ENCODE measurements around the gene WRAP53. TPM values are rescaled to one million over a fixed set of nuclear protein-coding genes. Genes with fewer than 3 reads are reported as not detected.

Gene WRAP53
- total and polyA plus RNA-seq, 7 donors = 3.6 to 16.3 (median 5.4) TPM

DNA sequence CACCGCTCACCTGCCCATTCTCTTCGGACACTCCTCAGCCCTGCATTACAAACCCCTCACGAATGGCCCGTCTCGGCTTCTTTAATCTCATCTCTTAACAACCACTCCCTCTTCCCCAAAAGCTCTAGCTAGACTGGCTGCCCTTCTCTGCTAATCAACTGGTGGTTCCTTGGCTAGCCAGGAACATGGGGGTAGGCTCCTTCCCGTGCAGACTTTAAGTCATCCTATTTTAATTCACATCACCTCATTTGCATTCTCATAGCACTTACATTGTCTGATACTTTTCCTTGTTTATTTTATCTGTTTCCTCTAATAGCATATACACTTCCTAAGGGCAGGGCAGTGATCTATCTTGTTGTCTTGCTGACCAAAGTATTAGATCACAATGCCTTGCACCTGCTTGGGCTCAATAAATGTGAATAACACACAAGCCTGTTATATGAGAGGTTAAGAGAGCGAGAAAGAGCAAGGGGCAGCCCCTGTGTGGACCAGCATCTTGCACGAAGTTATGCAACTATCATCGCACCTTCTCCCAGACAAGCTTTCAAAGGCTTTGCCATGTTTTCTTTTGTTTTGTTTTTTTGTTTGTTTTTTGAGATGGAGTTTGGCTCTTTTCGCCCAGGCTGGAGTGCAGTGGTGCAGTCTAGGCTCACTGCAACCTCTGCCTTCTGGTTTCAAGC lies 10.7 kb upstream of the WRAP53 start:
- TF ChIP-seq POLR2AphosphoS5 (IDR thresholded peaks at IDR 0.05) (no peak), POLR2A (IDR thresholded peaks at IDR 0.05) (no peak), EP300 (IDR thresholded peaks at IDR 0.05) (no peak)
- TF ChIP-seq, protein P1, sequence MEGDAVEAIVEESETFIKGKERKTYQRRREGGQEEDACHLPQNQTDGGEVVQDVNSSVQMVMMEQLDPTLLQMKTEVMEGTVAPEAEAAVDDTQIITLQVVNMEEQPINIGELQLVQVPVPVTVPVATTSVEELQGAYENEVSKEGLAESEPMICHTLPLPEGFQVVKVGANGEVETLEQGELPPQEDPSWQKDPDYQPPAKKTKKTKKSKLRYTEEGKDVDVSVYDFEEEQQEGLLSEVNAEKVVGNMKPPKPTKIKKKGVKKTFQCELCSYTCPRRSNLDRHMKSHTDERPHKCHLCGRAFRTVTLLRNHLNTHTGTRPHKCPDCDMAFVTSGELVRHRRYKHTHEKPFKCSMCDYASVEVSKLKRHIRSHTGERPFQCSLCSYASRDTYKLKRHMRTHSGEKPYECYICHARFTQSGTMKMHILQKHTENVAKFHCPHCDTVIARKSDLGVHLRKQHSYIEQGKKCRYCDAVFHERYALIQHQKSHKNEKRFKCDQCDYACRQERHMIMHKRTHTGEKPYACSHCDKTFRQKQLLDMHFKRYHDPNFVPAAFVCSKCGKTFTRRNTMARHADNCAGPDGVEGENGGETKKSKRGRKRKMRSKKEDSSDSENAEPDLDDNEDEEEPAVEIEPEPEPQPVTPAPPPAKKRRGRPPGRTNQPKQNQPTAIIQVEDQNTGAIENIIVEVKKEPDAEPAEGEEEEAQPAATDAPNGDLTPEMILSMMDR (IDR thresholded peaks at IDR 0.05) = no peak
- Histone ChIP-seq H3K27ac (no peak overlapping the region), H3K36me3 (peaks cover 20 to 36% (median 23%) of the 10 kb centered on the region in 4 donors), H3K9me3 (peaks cover 0 to 5% (median 0%) of the 10 kb centered on the region in 4 donors), H3K4me1 (no peaks in the 10 kb centered on the region), H3K4me3 (no peak overlapping the region), H3K27me3 (no peaks in the 10 kb centered on the region)
- 87 to 91% methylated on average over 10 of the region's 10 CpGs for WGBS, 2 donors
- DNase-seq = no peak
- intact Hi-C loops (cut with DNase I) = no loop called here

DNA sequence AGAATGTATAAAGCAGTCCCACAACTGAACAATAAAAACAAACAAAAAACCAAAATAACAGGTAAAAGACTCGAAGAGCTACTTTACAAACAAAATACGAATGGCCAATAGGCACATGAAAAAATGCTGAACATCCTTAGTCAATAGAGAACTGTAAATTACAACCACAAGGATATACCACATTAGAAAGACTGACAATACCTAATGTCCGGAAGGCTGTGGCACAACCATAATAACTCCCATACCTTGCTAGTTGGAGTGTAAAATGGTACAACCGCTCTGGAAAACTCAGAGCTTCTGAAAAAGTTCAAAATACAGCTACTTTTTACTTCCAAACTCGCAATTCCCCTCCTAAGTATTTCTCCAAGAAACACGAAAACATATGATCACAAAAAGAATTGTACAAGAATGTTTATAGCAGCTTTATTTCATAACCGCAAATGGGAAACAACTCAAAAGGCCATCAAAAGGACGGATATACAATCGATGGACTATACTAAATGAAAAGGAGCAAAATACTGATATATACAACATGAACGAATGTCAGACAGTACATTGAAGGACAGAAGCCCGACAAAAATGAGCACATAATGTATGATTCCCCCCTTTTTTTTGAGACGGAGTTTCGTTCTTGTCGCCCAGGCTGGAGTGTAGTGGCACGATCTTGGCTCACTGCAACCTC lies 3.3 kb upstream of the WRAP53 start:
- no peaks in the 10 kb centered on the region for H3K27me3 ChIP-seq
- peaks cover 0 to 28% (median 26%) of the 10 kb centered on the region in 4 donors for H3K4me1 ChIP-seq
- no peaks in the 10 kb centered on the region for H3K36me3 ChIP-seq
- H3K4me3 ChIP-seq = peak overlapping the region; percentile 75 to 92 (median 82)
- intact Hi-C loops (cut with DNase I) = loop anchor here (5.0 to 10.0 kb wide), 2 partner anchors 33 to 170 kb away; partner anchors contain the start of gene ATP1B2
- no peaks in the 10 kb centered on the region for H3K9me3 ChIP-seq
- peak overlapping the region; percentile 90 to 97 (median 96) for H3K27ac ChIP-seq
- 18 to 51% methylated on average over 15 of the region's 15 CpGs for WGBS, 2 donors
- DNase-seq = no peak
- TF ChIP-seq POLR2AphosphoS5 (IDR thresholded peaks at IDR 0.05) (no peak), POLR2A (IDR thresholded peaks at IDR 0.05) (no peak), EP300 (IDR thresholded peaks at IDR 0.05) (no peak)
- TF ChIP-seq, protein P1 (IDR thresholded peaks at IDR 0.05) = no peak

DNA sequence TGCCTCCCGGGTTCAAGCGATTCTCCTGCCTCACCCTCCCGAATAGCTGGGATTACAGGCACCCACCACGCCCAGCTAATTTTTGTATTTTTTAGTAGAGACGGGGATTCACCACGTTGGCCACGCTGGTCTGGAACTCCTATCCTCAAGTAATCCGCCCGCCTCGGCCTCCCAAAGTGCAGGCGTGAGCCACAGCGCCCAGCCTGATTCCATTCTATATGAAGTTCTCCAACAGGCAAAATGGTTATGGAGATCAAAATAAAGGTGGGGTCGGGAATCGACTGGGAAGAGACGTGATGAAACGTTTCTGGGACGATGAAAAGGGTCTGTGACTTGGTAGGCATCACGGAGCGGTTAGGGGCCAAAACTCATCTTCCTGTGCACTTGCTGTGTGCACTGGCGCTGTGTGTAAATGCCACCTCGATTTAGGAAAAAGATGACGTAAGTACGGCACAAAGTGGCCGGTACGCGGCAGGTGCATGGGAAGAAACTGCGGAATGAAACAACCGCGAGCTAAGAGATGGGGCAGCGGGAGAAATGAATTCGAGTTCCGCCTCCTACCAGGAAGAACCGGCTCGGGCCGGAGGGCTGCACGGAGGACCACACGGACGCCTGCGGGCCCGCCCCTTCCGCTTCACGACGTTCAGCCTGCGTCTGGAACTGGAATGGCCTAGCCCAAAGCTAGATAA lies 2.6 kb upstream of the WRAP53 start:
- DNase-seq = peak; percentile 96
- intact Hi-C loops (cut with DNase I) = loop anchor here (2.0 to 10.0 kb wide), 3 partner anchors 33 to 171 kb away; partner anchors contain the start of genes ATP1B2 and SAT2
- no peaks in the 10 kb centered on the region for H3K9me3 ChIP-seq
- peaks cover 0 to 5% (median 0%) of the 10 kb centered on the region in 4 donors for H3K36me3 ChIP-seq
- H3K27me3 ChIP-seq = no peaks in the 10 kb centered on the region
- 2 to 8% methylated on average over 44 of the region's 44 CpGs for WGBS, 2 donors
- H3K4me1 ChIP-seq = peaks cover 0 to 28% (median 26%) of the 10 kb centered on the region in 4 donors
- peak overlapping the region; percentile 75 to 92 (median 82) for H3K4me3 ChIP-seq
- TF ChIP-seq, protein P1 (IDR thresholded peaks at IDR 0.05) = no peak
- TF ChIP-seq EP300 (IDR thresholded peaks at IDR 0.05) = peak in 3 of 4 donors; percentile 59 to 86 (median 78)
- peak; percentile 49 to 63 for TF ChIP-seq POLR2A (IDR thresholded peaks at IDR 0.05)
- peak; percentile 84 to 93 (median 91) for TF ChIP-seq POLR2AphosphoS5 (IDR thresholded peaks at IDR 0.05)
- H3K27ac ChIP-seq = peak overlapping the region; percentile 90 to 97 (median 96)

DNA sequence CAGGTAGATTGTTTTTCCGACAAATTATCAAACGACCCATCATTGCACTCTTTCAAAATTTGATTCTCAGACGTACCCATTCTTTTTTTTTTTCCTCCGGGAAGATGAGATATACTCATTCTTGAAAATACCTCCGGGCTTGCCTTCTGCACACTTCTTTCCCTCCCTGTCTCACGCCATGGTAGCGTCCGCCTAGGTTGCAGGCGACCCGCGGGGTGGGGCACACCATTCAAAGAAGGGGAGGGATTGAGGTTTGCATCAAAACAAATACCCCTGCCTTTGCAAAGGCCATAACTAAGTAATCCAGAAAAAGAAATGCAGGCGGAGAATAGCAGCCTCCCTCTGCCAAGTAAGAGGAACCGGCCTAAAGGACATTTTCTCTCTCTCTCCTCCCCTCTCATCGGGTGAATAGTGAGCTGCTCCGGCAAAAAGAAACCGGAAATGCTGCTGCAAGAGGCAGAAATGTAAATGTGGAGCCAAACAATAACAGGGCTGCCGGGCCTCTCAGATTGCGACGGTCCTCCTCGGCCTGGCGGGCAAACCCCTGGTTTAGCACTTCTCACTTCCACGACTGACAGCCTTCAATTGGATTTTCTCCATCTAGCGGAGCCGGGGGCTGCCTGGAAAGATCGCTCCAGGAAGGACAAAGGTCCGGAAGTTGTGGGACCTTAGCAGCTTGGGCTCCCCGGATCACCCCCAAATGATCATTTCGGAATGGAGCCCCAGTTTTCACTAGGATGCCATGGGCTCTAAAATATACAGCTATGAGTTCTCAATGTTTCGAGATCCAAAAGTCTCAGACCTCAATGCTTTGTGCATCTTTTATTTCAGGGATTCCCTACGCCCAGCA lies 1.8 kb upstream of the WRAP53 start:
- WGBS, 2 donors = 0 to 1% methylated on average over 30 of the region's 30 CpGs
- intact Hi-C loops (cut with DNase I) = loop anchor here (1.0 to 10.0 kb wide), 4 partner anchors 34 to 172 kb away; partner anchors contain the start of genes ATP1B2, FXR2 and SAT2
- Histone ChIP-seq H3K9me3 (no peaks in the 10 kb centered on the region), H3K27me3 (no peaks in the 10 kb centered on the region), H3K36me3 (peaks cover 0 to 9% (median 0%) of the 10 kb centered on the region in 4 donors), H3K27ac (peak overlapping the region; percentile 90 to 97 (median 96)), H3K4me3 (peak overlapping the region; percentile 75 to 92 (median 82)), H3K4me1 (peaks cover 0 to 28% (median 26%) of the 10 kb centered on the region in 4 donors)
- peak; percentile 83 to 93 for TF ChIP-seq POLR2A (IDR thresholded peaks at IDR 0.05)
- peak; percentile 92 to 97 (median 94) for TF ChIP-seq POLR2AphosphoS5 (IDR thresholded peaks at IDR 0.05)
- TF ChIP-seq, protein P1 (IDR thresholded peaks at IDR 0.05) = no peak
- peak; percentile 88 for DNase-seq
